ENCODE results near the gene WDR83. TPM values are rescaled to one million over a fixed set of nuclear protein-coding genes. Genes with fewer than 3 reads are reported as not detected.
A peak's percentile ranks its signal among the peaks of the same experiment; 100 is the strongest.

Gene WDR83
- total and polyA plus RNA-seq, 2 of the 4 experiments (the other 2 are of a cell fraction) = 5.9 to 8.9 TPM

DNA sequence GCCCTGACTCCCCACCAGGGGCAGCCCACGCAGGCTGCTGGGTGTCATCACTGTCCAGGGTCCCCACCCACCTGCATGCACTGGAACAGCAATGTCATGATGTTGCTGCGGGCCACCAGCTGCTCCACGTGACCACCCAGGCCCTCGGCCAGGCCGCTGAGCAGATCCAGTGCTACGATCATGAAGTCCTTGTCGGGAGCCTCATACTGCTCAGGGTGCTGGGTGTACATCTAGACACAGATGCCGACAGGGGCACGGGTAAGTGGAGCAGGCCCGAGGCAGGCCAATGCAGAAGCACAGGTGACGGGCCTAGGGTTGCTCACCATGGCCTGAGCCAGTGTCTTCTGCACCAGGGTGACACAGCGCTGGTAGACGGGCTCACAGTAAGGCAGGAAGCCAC is 38.6 kb downstream of the WDR83 start:
- H2AK9ac ChIP-seq (replicated peaks; ENCODE audit: low read depth, low read length, poor library complexity) = no peak overlapping the region
- H2BK15ac ChIP-seq (ENCODE audit: low read depth, low read length) = no peak overlapping the region
- H3K18ac ChIP-seq (ENCODE audit: low read depth, low read length) = no peak overlapping the region
- H3K9me3 ChIP-seq (ENCODE audit: control insufficient read depth, insufficient read depth, low read length) = no peaks in the 10 kb centered on the region
- H3K9me1 ChIP-seq (ENCODE audit: insufficient read depth, low read length) = no peaks in the 10 kb centered on the region
- H4K8ac ChIP-seq (ENCODE audit: low read depth in 2 of 2, low read length in 2 of 2) = no peak overlapping the region
- TF ChIP-seq CHD1 (IDR thresholded peaks at IDR 0.05; ENCODE audit: low read depth, low read length) = no peak
- no peak for TF ChIP-seq NFE2L2 (IDR thresholded peaks at IDR 0.05; ENCODE audit: low read depth, low read length)
- TF ChIP-seq CTCF (conservative IDR thresholded peaks at IDR 0.05; ENCODE audit: low read depth, low read length) = no peak
- TF ChIP-seq, protein P1, sequence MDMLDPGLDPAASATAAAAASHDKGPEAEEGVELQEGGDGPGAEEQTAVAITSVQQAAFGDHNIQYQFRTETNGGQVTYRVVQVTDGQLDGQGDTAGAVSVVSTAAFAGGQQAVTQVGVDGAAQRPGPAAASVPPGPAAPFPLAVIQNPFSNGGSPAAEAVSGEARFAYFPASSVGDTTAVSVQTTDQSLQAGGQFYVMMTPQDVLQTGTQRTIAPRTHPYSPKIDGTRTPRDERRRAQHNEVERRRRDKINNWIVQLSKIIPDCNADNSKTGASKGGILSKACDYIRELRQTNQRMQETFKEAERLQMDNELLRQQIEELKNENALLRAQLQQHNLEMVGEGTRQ (IDR thresholded peaks at IDR 0.05; ENCODE audit: low read depth, low read length) = no peak
- TF ChIP-seq RAD21 (IDR thresholded peaks at IDR 0.05; ENCODE audit: low read length) = no peak
- no peak for TF ChIP-seq BHLHE40 (IDR thresholded peaks at IDR 0.05; ENCODE audit: low read depth, low read length)
- no peak for TF ChIP-seq SMC3 (IDR thresholded peaks at IDR 0.05; ENCODE audit: low read depth, low read length)
- TF ChIP-seq MXI1 (IDR thresholded peaks at IDR 0.05; ENCODE audit: borderline replicate concordance, low read depth, low read length) = no peak
- no peak for TF ChIP-seq CEBPB (IDR thresholded peaks at IDR 0.05; ENCODE audit: low read depth, low read length)
- no peak for TF ChIP-seq RFX5 (IDR thresholded peaks at IDR 0.05; ENCODE audit: low read depth, low read length)
- H2BK20ac ChIP-seq (ENCODE audit: low read depth, low read length) = no peak overlapping the region
- BruUV-seq (replicated peaks) = no TSS peak
- intact Hi-C loops (cut with micrococcal nuclease) (no loop called here), dilution Hi-C loops (cut with HindIII; ENCODE audit: low sequenced_read_pairs, unreplicated experiment) (no loop called here), in situ Hi-C loops (cut with MboI; ENCODE audit: low sequenced_read_pairs) (no loop called here)
- ATAC-seq (ENCODE audit: low read depth) (no peak), DNase-seq (no peak)
- 94% methylated on average over 8 of the region's 13 CpGs; no CpG with 5 or more reads in 1 of the 2 experiments for WGBS, 2 experiments (ENCODE audit: extremely low coverage in 2 of 2, insufficient read length in 1 of 2)
- H3K4me2 ChIP-seq (ENCODE audit: low read depth, low read length) = no peak overlapping the region
- H2BK120ac ChIP-seq (ENCODE audit: low read depth, low read length) = no peak overlapping the region
- H3K14ac ChIP-seq (replicated peaks; ENCODE audit: low read depth, low read length) = no peak overlapping the region
- H3K9ac ChIP-seq (ENCODE audit: low read depth, low read length) = no peak overlapping the region
- peaks cover 75% of the 10 kb centered on the region for H3K36me3 ChIP-seq (ENCODE audit: control insufficient read depth, insufficient read depth, low read length)
- H3K27ac ChIP-seq (ENCODE audit: insufficient read depth, low read length) = no peak overlapping the region
- H3K56ac ChIP-seq (ENCODE audit: extremely low read depth, insufficient read depth, low read length) = no peak overlapping the region
- POLR2A ChIA-PET (ENCODE audit: unreplicated experiment) = no interaction called here
- H2AK5ac ChIP-seq (ENCODE audit: low read depth, low read length) = no peak overlapping the region
- H3K27me3 ChIP-seq (ENCODE audit: control insufficient read depth, insufficient read depth, low read length) = no peaks in the 10 kb centered on the region
- no peak overlapping the region for H3K4ac ChIP-seq (ENCODE audit: low read depth, low read length)
- no peak overlapping the region for H4K91ac ChIP-seq (ENCODE audit: insufficient read depth, low read depth, low read length)
- H3K23ac ChIP-seq (ENCODE audit: low read depth, low read length) = no peak overlapping the region
- peaks cover 14% of the 10 kb centered on the region for H4K20me1 ChIP-seq (ENCODE audit: insufficient read depth, low read length)
- no peak overlapping the region for H3K4me3 ChIP-seq (ENCODE audit: insufficient read depth, low read depth, low read length)
- peak overlapping the region; percentile 63 for H2AFZ ChIP-seq (replicated peaks; ENCODE audit: low read length, poor library complexity)
- CTCF ChIA-PET = no interaction called here
- H4K5ac ChIP-seq (ENCODE audit: low read depth, low read length) = no peak overlapping the region
- peaks cover 10 to 25% of the 10 kb centered on the region in 2 experiments for H3K79me1 ChIP-seq (ENCODE audit: low read depth in 1 of 2, low read length in 2 of 2)
- no peaks in the 10 kb centered on the region for H3K4me1 ChIP-seq (ENCODE audit: control insufficient read depth, insufficient read depth, low read length)
- no peak overlapping the region for H2BK5ac ChIP-seq (ENCODE audit: low read depth, low read length, poor library complexity, severe bottlenecking)
